B cell (primary cell): ENCODE data around the gene RHBDL1. TPM values are rescaled to one million over a fixed set of nuclear protein-coding genes. Genes with fewer than 3 reads are reported as not detected.

Experiments
- ATAC-seq: fragments of 200-7000 bp; cut with Tn5 transposase; one replicate; pipeline ENCODE4 v1.10.0; 2021; ENCODE audit warnings: low read depth, mild to moderate bottlenecking, moderate number of reproducible peaks, moderate library complexity
- CTCF ChIA-PET: fragments of 350-600 bp; sonication (Branson Sonifier 250); formaldehyde crosslinking; loops from one replicate; lab custom pipeline; 2021; ENCODE audit warnings: antibody characterized with exemption, inconsistent platforms; lab: Charles Lee
- POLR2A ChIA-PET: fragments of 350-600 bp; sonication (Branson Sonifier 250); formaldehyde crosslinking; loops from one replicate; lab custom pipeline; 2021; ENCODE audit warnings: antibody characterized with exemption; lab: Charles Lee
- DNase-seq: peaks from one replicate; pipeline ENCODE4 v3.0.0; 2013
- H2AFZ ChIP-seq: 2 replicates; pipeline ENCODE4 v1.6.1; 2012; ENCODE audit warnings: mild to moderate bottlenecking, low read depth, low read length; ENCODE audit not compliant: insufficient read depth, poor library complexity, severe bottlenecking
- H3K27ac ChIP-seq, 2 donors: 1 replicate in 1 of 2; 2 replicates in 1 of 2; pipeline ENCODE4 v1.5.1; 2012 to 2013; ENCODE audit warnings: low read length in 2 of 2, mild to moderate bottlenecking in 2 of 2, moderate library complexity in 1 of 2
- H3K27me3 ChIP-seq, 4 experiments: fragments of 200-600 bp in 1 of 4; sonication (generic) in 1 of 4; replicated peaks in 1 of 4; 1 replicate in 2 of 4; 2 replicates in 2 of 4; pipeline versions ENCODE4 v1.6.1 to v1.7.0; 2013 to 2016; ENCODE audit warnings: low read length in 3 of 4, mild to moderate bottlenecking in 2 of 4, mixed read lengths in 1 of 4, moderate library complexity in 1 of 4; ENCODE audit not compliant: insufficient read depth in 4 of 4, control insufficient read depth in 3 of 4; ENCODE audit errors: control extremely low read depth in 1 of 4
- H3K36me3 ChIP-seq, 2 experiments: replicated peaks in 1 of 2; 1 replicate in 1 of 2; 2 replicates in 1 of 2; pipeline versions ENCODE4 v1.6.1 to v1.7.1; 2013; ENCODE audit warnings: low read length in 1 of 2; ENCODE audit not compliant: insufficient read depth in 2 of 2, control insufficient read depth in 1 of 2; ENCODE audit errors: control extremely low read depth in 1 of 2, extremely low read depth in 1 of 2
- H3K4me1 ChIP-seq, 2 donors: fragments of 200-600 bp in 1 of 2; sonication (generic) in 1 of 2; 1 replicate in 1 of 2; 2 replicates in 1 of 2; pipeline versions ENCODE4 v1.5.1 to v1.6.1; 2013 to 2017; ENCODE audit warnings: low read length in 2 of 2; ENCODE audit not compliant: control insufficient read depth in 2 of 2, insufficient read depth in 2 of 2
- H3K4me2 ChIP-seq: replicated peaks from 2 replicates; pipeline ENCODE3; 2012; ENCODE audit warnings: mild to moderate bottlenecking, low read depth, low read length; ENCODE audit not compliant: poor library complexity, severe bottlenecking
- H3K4me3 ChIP-seq, 5 experiments: fragments of 200-600 bp in 1 of 5; sonication (generic) in 1 of 5; 1 replicate in 3 of 5; 2 replicates in 2 of 5; pipeline versions ENCODE4 v1.5.1 to v1.7.0; 2011 to 2016; ENCODE audit warnings: low read length in 4 of 5, mild to moderate bottlenecking in 4 of 5, low read depth in 2 of 5, control low read depth in 1 of 5, moderate library complexity in 1 of 5; ENCODE audit not compliant: insufficient read depth in 1 of 5; ENCODE audit errors: control extremely low read depth in 1 of 5, extremely low read depth in 1 of 5
- H3K79me2 ChIP-seq: fragments of 200-600 bp; sonication (generic); one replicate; pipeline ENCODE4 v1.6.0; 2016; ENCODE audit warnings: low read length; ENCODE audit not compliant: control insufficient read depth, insufficient read depth
- H3K9ac ChIP-seq: fragments of 200-600 bp; sonication (generic); 2 replicates; pipeline ENCODE4 v1.6.1; 2017; ENCODE audit warnings: mild to moderate bottlenecking, low read length, moderate library complexity
- H3K9me3 ChIP-seq, 3 donors: one replicate each; pipeline versions ENCODE4 v1.6.1 to v1.7.1; 2013; ENCODE audit warnings: low read length in 2 of 3; ENCODE audit not compliant: control insufficient read depth in 2 of 3, insufficient read depth in 1 of 3; ENCODE audit errors: control extremely low read depth in 1 of 3
- H4K20me1 ChIP-seq: 2 replicates; pipeline ENCODE4 v1.6.0; 2012; ENCODE audit warnings: mild to moderate bottlenecking, low read length; ENCODE audit not compliant: insufficient read depth, control insufficient read depth, poor library complexity, severe bottlenecking
- H3K27ac Mint-ChIP-seq: one replicate; pipeline ENCODE4 v1.8.0; 2021; ENCODE audit warnings: mixed read lengths
- H3K27me3 Mint-ChIP-seq: one replicate; pipeline ENCODE4 v1.8.0; 2021; ENCODE audit warnings: mixed read lengths
- H3K4me1 Mint-ChIP-seq: one replicate; pipeline ENCODE4 v1.8.0; 2021; ENCODE audit warnings: mixed read lengths
- H3K4me3 Mint-ChIP-seq: one replicate; pipeline ENCODE4 v1.8.0; 2021; ENCODE audit warnings: mixed read lengths
- H3K9me3 Mint-ChIP-seq: one replicate; pipeline ENCODE4 v1.8.0; 2022; ENCODE audit warnings: mixed read lengths; ENCODE audit not compliant: insufficient read depth
- EZH2 ChIP-seq: IDR thresholded peaks from 2 replicates; pipeline ENCODE4 v1.6.1; 2012; ENCODE audit warnings: borderline replicate concordance, low read depth, mild to moderate bottlenecking, moderate library complexity, low read length; ENCODE audit not compliant: insufficient read depth, poor library complexity, severe bottlenecking
- WGBS: methylation state at CpG from one replicate; pipeline ENCODE4 v1.1.5; 2013; ENCODE audit warnings: missing lambda C conversion rate; ENCODE audit not compliant: insufficient coverage; 5-methylcytosine and 5-hydroxymethylcytosine counted together
- intact Hi-C: fragments of 100-400 bp; cut with micrococcal nuclease; formaldehyde crosslinking; loops from one replicate; pipeline ENCODE4 v1.10.0; 2022
- polyA plus RNA-seq: library from polyadenylated mRNA; depleted of rRNA; stranded (reverse); fragments of >200 nt; gene quantifications from 2 replicates; pipeline ENCODE4 v1.2.3, GENCODE V29; 2012
- total RNA-seq, 2 donors: library from RNA; stranded (reverse); fragments of 120-200 nt in 1 of 2; gene quantifications; 1 replicate in 1 of 2; 2 replicates in 1 of 2; pipeline versions ENCODE4 v1.2.3 to v1.2.4, GENCODE V29; 2013 to 2022
- TF ChIP-seq, protein P1 (sequence below): fragments of 200-600 bp; IDR thresholded peaks from one replicate; pipeline ENCODE4 v1.8.0; 2022; ENCODE audit warnings: antibody characterized with exemption, mild to moderate bottlenecking

Gene RHBDL1
- total and polyA plus RNA-seq, 2 donors (not counting 1 experiment from before 2014, with no cell fraction given) = 0.76 to 1.6 TPM

DNA sequence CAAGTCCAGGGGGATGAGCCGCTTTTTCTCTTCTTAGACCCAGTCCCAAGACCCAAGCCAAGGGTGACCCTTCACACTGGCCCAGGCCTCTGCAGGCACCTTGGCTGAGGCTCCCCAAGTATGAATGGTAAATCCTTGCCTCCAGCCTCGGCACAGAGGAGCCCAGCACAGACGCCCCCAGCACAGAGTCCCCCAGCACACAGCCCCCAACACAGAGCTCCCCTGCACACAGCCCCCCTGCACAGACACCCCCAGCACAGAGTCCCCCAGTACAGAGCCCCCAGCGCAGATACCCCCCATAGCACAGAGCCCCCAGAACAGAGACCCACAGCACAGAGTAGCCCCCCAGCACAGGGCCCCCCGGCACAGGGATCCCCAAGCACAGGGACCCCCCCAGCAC lies 34.9 kb upstream of the RHBDL1 start:
- H3K27ac Mint-ChIP-seq = no peak overlapping the region

More for the DNA sequence above, 34.9 kb upstream of the RHBDL1 start:
- H3K27me3 ChIP-seq = no peaks in the 10 kb centered on the region
- intact Hi-C loops = loop anchor here (1.0 kb wide), 2 partner anchors 9 to 44 kb away; partner anchors contain the start of genes JMJD8 and WDR90
- no peak overlapping the region for H2AFZ ChIP-seq
- TF ChIP-seq EZH2 = no peak
- TF ChIP-seq, protein P1, sequence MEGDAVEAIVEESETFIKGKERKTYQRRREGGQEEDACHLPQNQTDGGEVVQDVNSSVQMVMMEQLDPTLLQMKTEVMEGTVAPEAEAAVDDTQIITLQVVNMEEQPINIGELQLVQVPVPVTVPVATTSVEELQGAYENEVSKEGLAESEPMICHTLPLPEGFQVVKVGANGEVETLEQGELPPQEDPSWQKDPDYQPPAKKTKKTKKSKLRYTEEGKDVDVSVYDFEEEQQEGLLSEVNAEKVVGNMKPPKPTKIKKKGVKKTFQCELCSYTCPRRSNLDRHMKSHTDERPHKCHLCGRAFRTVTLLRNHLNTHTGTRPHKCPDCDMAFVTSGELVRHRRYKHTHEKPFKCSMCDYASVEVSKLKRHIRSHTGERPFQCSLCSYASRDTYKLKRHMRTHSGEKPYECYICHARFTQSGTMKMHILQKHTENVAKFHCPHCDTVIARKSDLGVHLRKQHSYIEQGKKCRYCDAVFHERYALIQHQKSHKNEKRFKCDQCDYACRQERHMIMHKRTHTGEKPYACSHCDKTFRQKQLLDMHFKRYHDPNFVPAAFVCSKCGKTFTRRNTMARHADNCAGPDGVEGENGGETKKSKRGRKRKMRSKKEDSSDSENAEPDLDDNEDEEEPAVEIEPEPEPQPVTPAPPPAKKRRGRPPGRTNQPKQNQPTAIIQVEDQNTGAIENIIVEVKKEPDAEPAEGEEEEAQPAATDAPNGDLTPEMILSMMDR = no peak
- 86% methylated on average over 1 of the region's 5 CpGs for WGBS
- peaks cover 15 to 46% of the 10 kb centered on the region in 2 donors for H3K4me1 ChIP-seq
- no peak overlapping the region for H3K9ac ChIP-seq
- DNase-seq (no peak), ATAC-seq (no peak)
- peaks cover 9% of the 10 kb centered on the region for H3K79me2 ChIP-seq
- H3K9me3 ChIP-seq = no peaks in the 10 kb centered on the region
- no peak overlapping the region for H3K4me3 ChIP-seq
- POLR2A ChIA-PET = no interaction called here
- Mint-ChIP-seq H3K27me3 (no peaks in the 10 kb centered on the region), H3K4me1 (peaks cover 24% of the 10 kb centered on the region), H3K4me3 (no peak overlapping the region), H3K9me3 (no peaks in the 10 kb centered on the region)
- H3K36me3 ChIP-seq = no peaks in the 10 kb centered on the region
- H3K27ac ChIP-seq = no peak overlapping the region
- CTCF ChIA-PET = no interaction called here
- peak overlapping the region; percentile 87 for H3K4me2 ChIP-seq
- peaks cover 6% of the 10 kb centered on the region for H4K20me1 ChIP-seq
